ENCODE results near the gene SGK1. TPM values are rescaled to one million over a fixed set of nuclear protein-coding genes. Genes with fewer than 3 reads are reported as not detected.

Gene SGK1
- total RNA-seq, 1 donor from 2014 or later, result 7.2 TPM

GRCh38 chr6:134296762-134297161 lies 21.1 kb downstream of the SGK1 start:
- H3K27ac Mint-ChIP-seq (ENCODE audit: unreplicated experiment), result no peak overlapping the region
- H3K4me3 Mint-ChIP-seq (ENCODE audit: unreplicated experiment), result no peak overlapping the region
- H3K36me3 Mint-ChIP-seq (ENCODE audit: low read depth, unreplicated experiment), result no peaks in the 10 kb centered on the region
- peaks cover 9% of the 10 kb centered on the region for H3K4me1 Mint-ChIP-seq (ENCODE audit: unreplicated experiment)
- H3K9me3 Mint-ChIP-seq (ENCODE audit: unreplicated experiment), result no peaks in the 10 kb centered on the region
- peaks cover 6% of the 10 kb centered on the region for H3K27me3 Mint-ChIP-seq (ENCODE audit: unreplicated experiment)
- DNase-seq (ENCODE audit: low spot score), result no peak
- TF ChIP-seq CTCF (IDR thresholded peaks at IDR 0.05; ENCODE audit: unreplicated experiment), result no peak

GRCh38 chr6:134295953-134296553 lies 21.9 kb downstream of the SGK1 start:
- Mint-ChIP-seq H3K9me3 (ENCODE audit: unreplicated experiment) (no peaks in the 10 kb centered on the region), H3K4me3 (ENCODE audit: unreplicated experiment) (no peak overlapping the region), H3K27me3 (ENCODE audit: unreplicated experiment) (peaks cover 6% of the 10 kb centered on the region), H3K36me3 (ENCODE audit: low read depth, unreplicated experiment) (no peaks in the 10 kb centered on the region), H3K4me1 (ENCODE audit: unreplicated experiment) (peaks cover 9% of the 10 kb centered on the region), H3K27ac (ENCODE audit: unreplicated experiment) (peak overlapping the region; percentile 59)
- TF ChIP-seq CTCF (IDR thresholded peaks at IDR 0.05; ENCODE audit: unreplicated experiment), result no peak
- DNase-seq (ENCODE audit: low spot score), result no peak

GRCh38 chr6:134293659-134294161 lies 24.2 kb downstream of the SGK1 start:
- no peaks in the 10 kb centered on the region for H3K36me3 Mint-ChIP-seq (ENCODE audit: low read depth, unreplicated experiment)
- no peak for DNase-seq (ENCODE audit: low spot score)
- no peaks in the 10 kb centered on the region for H3K9me3 Mint-ChIP-seq (ENCODE audit: unreplicated experiment)
- TF ChIP-seq CTCF (IDR thresholded peaks at IDR 0.05; ENCODE audit: unreplicated experiment), result no peak
- no peak overlapping the region for H3K4me3 Mint-ChIP-seq (ENCODE audit: unreplicated experiment)
- no peak overlapping the region for H3K27ac Mint-ChIP-seq (ENCODE audit: unreplicated experiment)
- peaks cover 4% of the 10 kb centered on the region for H3K27me3 Mint-ChIP-seq (ENCODE audit: unreplicated experiment)
- H3K4me1 Mint-ChIP-seq (ENCODE audit: unreplicated experiment), result peaks cover 9% of the 10 kb centered on the region

- Mint-ChIP-seq H3K4me3 (ENCODE audit: unreplicated experiment) (no peak overlapping the region), H3K4me1 (ENCODE audit: unreplicated experiment) (peaks cover 9% of the 10 kb centered on the region), H3K27me3 (ENCODE audit: unreplicated experiment) (no peaks in the 10 kb centered on the region), H3K36me3 (ENCODE audit: low read depth, unreplicated experiment) (no peaks in the 10 kb centered on the region), H3K9me3 (ENCODE audit: unreplicated experiment) (no peaks in the 10 kb centered on the region), H3K27ac (ENCODE audit: unreplicated experiment) (no peak overlapping the region)
- DNase-seq (ENCODE audit: low spot score), result no peak
- TF ChIP-seq CTCF (IDR thresholded peaks at IDR 0.05; ENCODE audit: unreplicated experiment), result no peak
Measured at GRCh38 chr6:134291156-134291555, 26.8 kb downstream of the SGK1 start.

- no peak for DNase-seq (ENCODE audit: low spot score)
- no peak overlapping the region for H3K27ac Mint-ChIP-seq (ENCODE audit: unreplicated experiment)
- no peak overlapping the region for H3K4me3 Mint-ChIP-seq (ENCODE audit: unreplicated experiment)
- no peak for TF ChIP-seq CTCF (IDR thresholded peaks at IDR 0.05; ENCODE audit: unreplicated experiment)
- no peaks in the 10 kb centered on the region for H3K4me1 Mint-ChIP-seq (ENCODE audit: unreplicated experiment)
- no peaks in the 10 kb centered on the region for H3K36me3 Mint-ChIP-seq (ENCODE audit: low read depth, unreplicated experiment)
- H3K27me3 Mint-ChIP-seq (ENCODE audit: unreplicated experiment), result peaks cover 1% of the 10 kb centered on the region
- H3K9me3 Mint-ChIP-seq (ENCODE audit: unreplicated experiment), result no peaks in the 10 kb centered on the region
Measured at GRCh38 chr6:134289204-134289575, 28.7 kb downstream of the SGK1 start.
